WTC11 (cell line): Measurements from ENCODE around the gene ABCA12.

Experiments
- ESRRA ChIP-seq: sonication (generic); formaldehyde crosslinking; IDR thresholded peaks from 2 replicates; pipeline ENCODE4 v1.8.1; 2022; ENCODE audit warnings: mild to moderate bottlenecking, missing genetic modification reagents, borderline replicate concordance
- ZNF317 ChIP-seq: sonication (generic); formaldehyde crosslinking; IDR thresholded peaks from 2 replicates; pipeline ENCODE4 v1.8.1; 2023; ENCODE audit warnings: low read depth, mild to moderate bottlenecking, moderate library complexity, missing genetic modification reagents, borderline replicate concordance
- TF ChIP-seq, protein P1 (sequence below): fragments of 200-600 bp; IDR thresholded peaks from 2 replicates; pipeline ENCODE4 v1.8.0; 2022; ENCODE audit warnings: antibody characterized with exemption
- TF ChIP-seq, protein P2 (sequence below): sonication (generic); formaldehyde crosslinking; IDR thresholded peaks from 2 replicates; pipeline ENCODE4 v1.8.1; 2022; ENCODE audit warnings: low read depth, mild to moderate bottlenecking, moderate library complexity, missing genetic modification reagents, borderline replicate concordance

DNA sequence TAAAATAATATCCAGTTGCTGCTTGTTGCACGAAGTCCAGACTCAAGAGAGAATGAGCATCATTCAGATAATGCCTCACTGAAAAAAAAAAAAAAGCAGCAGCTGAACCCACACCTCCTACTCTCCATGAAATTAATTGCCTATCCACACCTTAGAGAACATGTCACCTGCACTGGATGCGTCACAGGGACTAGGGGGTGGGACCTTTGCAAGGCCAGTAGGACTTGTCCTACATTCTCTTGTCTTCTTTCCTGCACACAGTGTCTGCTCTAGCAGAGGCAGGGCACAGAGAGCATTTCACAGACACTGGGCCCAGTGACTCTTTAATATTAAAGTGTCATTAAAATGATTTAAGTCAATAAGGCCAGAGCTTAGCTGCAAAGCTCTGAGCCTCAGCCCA, at the start of gene ABCA12:
- TF ChIP-seq ZNF317 (no peak), ESRRA (CRISPR knock-in tag) (no peak)
- TF ChIP-seq, protein P1, sequence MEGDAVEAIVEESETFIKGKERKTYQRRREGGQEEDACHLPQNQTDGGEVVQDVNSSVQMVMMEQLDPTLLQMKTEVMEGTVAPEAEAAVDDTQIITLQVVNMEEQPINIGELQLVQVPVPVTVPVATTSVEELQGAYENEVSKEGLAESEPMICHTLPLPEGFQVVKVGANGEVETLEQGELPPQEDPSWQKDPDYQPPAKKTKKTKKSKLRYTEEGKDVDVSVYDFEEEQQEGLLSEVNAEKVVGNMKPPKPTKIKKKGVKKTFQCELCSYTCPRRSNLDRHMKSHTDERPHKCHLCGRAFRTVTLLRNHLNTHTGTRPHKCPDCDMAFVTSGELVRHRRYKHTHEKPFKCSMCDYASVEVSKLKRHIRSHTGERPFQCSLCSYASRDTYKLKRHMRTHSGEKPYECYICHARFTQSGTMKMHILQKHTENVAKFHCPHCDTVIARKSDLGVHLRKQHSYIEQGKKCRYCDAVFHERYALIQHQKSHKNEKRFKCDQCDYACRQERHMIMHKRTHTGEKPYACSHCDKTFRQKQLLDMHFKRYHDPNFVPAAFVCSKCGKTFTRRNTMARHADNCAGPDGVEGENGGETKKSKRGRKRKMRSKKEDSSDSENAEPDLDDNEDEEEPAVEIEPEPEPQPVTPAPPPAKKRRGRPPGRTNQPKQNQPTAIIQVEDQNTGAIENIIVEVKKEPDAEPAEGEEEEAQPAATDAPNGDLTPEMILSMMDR: no peak
- TF ChIP-seq, protein P2, sequence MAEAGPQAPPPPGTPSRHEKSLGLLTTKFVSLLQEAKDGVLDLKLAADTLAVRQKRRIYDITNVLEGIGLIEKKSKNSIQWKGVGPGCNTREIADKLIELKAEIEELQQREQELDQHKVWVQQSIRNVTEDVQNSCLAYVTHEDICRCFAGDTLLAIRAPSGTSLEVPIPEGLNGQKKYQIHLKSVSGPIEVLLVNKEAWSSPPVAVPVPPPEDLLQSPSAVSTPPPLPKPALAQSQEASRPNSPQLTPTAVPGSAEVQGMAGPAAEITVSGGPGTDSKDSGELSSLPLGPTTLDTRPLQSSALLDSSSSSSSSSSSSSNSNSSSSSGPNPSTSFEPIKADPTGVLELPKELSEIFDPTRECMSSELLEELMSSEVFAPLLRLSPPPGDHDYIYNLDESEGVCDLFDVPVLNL (CRISPR knock-in tag): no peak
